ENCODE data around the gene ANKS6. TPM values are rescaled to one million over a fixed set of nuclear protein-coding genes. Genes with fewer than 3 reads are reported as not detected.

ANKS6 gene
- total RNA-seq, result 10 to 100 TPM; 18.3 to 35.9 (median 29.3) TPM

DNA sequence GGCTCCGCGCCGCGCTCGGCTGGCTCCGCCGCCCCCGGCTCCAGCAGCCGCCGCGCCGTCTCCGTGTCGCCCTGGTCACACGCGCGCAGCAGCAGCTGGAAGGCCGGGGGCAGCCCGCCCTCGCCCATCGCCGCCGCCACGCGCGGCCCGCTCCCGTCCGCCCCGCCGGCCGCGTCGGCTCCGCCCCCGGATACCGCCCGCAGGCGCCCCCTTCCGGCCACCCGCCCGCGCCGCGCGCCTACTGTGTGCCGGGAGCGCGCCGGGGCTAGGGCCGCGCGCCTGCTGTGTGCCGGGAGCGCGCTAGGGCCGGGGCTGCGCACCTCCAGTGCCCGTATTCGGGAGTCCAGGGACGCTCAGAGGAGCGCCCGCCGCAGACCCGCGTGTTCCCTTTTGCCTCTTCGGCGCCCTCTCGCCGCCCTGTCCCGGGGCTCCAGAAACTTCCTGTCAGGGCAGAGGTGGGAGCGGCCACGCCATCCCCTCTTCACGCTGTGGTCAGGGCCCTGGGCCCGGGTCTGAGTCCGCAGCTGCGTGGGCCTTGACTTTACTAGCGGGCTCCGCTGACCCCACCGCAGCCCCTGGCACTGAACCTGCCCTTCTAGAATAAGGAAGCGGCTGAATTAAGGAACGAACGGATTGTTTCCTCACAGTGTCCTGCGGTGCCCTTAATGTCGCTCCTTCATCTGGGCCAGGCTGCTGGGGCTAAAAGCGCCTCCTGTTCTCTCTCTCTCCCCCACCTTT, at the start of gene ANKS6:
TSS of gene ANKS6 (minus strand) at position 192 of the 738 bp plus-strand sequence. CDS start at position 128, 64 bp downstream.
- Histone ChIP-seq H3K27me3 (no peaks in the 10 kb centered on the region), H3K27ac (peak within 1 kb of the TSS; percentile 76 to 91 (median 86)), H3K36me3 (no peaks in the 10 kb centered on the region), H3K4me3 (peak within 1 kb of the TSS; percentile 68 to 72 (median 68)), H3K4me1 (peaks cover 0 to 19% (median 11%) of the 10 kb centered on the region in 4 donors), H3K9me3 (peaks cover 0 to 7% of the 10 kb centered on the region in 2 donors)
- TF ChIP-seq, protein P1, sequence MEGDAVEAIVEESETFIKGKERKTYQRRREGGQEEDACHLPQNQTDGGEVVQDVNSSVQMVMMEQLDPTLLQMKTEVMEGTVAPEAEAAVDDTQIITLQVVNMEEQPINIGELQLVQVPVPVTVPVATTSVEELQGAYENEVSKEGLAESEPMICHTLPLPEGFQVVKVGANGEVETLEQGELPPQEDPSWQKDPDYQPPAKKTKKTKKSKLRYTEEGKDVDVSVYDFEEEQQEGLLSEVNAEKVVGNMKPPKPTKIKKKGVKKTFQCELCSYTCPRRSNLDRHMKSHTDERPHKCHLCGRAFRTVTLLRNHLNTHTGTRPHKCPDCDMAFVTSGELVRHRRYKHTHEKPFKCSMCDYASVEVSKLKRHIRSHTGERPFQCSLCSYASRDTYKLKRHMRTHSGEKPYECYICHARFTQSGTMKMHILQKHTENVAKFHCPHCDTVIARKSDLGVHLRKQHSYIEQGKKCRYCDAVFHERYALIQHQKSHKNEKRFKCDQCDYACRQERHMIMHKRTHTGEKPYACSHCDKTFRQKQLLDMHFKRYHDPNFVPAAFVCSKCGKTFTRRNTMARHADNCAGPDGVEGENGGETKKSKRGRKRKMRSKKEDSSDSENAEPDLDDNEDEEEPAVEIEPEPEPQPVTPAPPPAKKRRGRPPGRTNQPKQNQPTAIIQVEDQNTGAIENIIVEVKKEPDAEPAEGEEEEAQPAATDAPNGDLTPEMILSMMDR (IDR thresholded peaks at IDR 0.05), result peak in 3 of 5 experiments; percentile 37 to 53 (median 44)
- TF ChIP-seq EP300 (IDR thresholded peaks at IDR 0.05; ENCODE audit: low read depth), result no peak
- peak in 1 of 3 donors; percentile 37 for TF ChIP-seq POLR2AphosphoS5 (IDR thresholded peaks at IDR 0.05)
- 7 to 48% methylated on average over 6 to 45 of the region's 86 CpGs for WGBS, 2 donors (ENCODE audit: low coverage in 1 of 2)
- intact Hi-C loops (cut with DNase I; ENCODE audit: low total_unique reads) (no loop called here), in situ Hi-C loops (cut with MboI; ENCODE audit: low pct_ligation_motif_present in 1 of 4, low pct_unique_long_range_greater_than_20kb in 1 of 4, low sequenced_read_pairs in 3 of 4) (loop anchor here in 1 of 4 donors (25.0 kb wide), 1 partner anchor 484 kb away; no protein-coding TSS in a partner anchor)
- DNase-seq, result peak; percentile 89

DNA sequence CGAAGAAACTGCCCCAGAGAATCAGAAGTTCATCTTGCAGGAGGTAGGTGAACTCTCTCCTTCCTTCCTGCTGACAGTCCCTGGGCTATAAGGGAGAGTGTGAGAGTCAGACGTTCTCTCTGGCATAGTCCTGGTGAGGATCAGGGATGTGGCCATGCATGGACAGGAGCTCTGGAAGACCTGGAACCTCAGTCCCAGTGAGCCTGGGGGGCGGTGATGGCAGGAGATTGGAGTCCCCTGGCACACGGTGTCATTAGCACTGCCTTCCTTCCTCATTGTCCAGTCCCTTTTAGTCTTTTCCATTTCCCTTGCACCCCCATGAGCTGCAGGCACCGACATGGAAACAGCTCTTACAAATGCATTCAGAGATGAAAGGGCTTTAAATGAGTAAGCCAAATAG, 49.7 kb upstream of the ANKS6 start:
- Histone ChIP-seq H3K9me3 (no peaks in the 10 kb centered on the region), H3K27me3 (no peaks in the 10 kb centered on the region), H3K4me3 (no peak overlapping the region), H3K4me1 (peaks cover 0 to 18% (median 9%) of the 10 kb centered on the region in 4 donors), H3K36me3 (peaks cover 0 to 7% (median 3%) of the 10 kb centered on the region in 4 donors), H3K27ac (no peak overlapping the region)
- 83 to 95% methylated on average over 1 to 5 of the region's 5 CpGs for WGBS, 2 donors (ENCODE audit: low coverage in 1 of 2)
- DNase-seq, result no peak
- TF ChIP-seq EP300 (IDR thresholded peaks at IDR 0.05; ENCODE audit: low read depth), result no peak
- no peak for TF ChIP-seq POLR2A (IDR thresholded peaks at IDR 0.05)
- TF ChIP-seq POLR2AphosphoS5 (IDR thresholded peaks at IDR 0.05), result no peak
- TF ChIP-seq, protein P1 (IDR thresholded peaks at IDR 0.05), result no peak
- intact Hi-C loops (cut with DNase I; ENCODE audit: low total_unique reads), result loop anchor here (2.0 kb wide), 1 partner anchor 297 kb away; no protein-coding TSS in a partner anchor
- in situ Hi-C loops (cut with MboI; ENCODE audit: low pct_ligation_motif_present in 1 of 4, low pct_unique_long_range_greater_than_20kb in 1 of 4, low sequenced_read_pairs in 3 of 4), result no loop called here

DNA sequence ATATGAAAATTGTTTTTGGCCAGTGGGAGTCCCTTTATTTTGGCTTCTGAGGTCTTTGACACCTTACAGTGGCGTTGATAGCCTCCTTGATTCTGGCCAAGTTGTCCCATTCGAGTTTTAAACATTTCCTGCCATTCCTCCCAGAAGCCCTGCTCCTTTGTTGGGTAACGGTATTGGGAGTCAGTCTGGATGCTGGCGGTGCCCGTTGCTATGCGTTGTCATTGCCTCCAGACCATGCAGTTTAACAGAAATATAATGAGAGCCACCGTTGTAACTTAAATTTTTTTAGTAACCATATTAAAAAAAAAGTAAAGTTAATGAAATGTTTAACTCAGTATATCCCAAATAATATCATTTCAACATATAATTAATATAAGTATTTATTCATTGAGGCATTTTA, 46.2 kb upstream of the ANKS6 start:
- Histone ChIP-seq H3K27ac (no peak overlapping the region), H3K4me1 (no peaks in the 10 kb centered on the region), H3K9me3 (no peaks in the 10 kb centered on the region), H3K36me3 (peaks cover 0 to 13% (median 3%) of the 10 kb centered on the region in 4 donors), H3K27me3 (no peaks in the 10 kb centered on the region), H3K4me3 (no peak overlapping the region)
- WGBS, 2 donors (ENCODE audit: low coverage in 1 of 2), result 90 to 93% methylated on average over 5 to 7 of the region's 7 CpGs
- intact Hi-C loops (cut with DNase I; ENCODE audit: low total_unique reads), result no loop called here
- DNase-seq, result no peak
- in situ Hi-C loops (cut with MboI; ENCODE audit: low pct_ligation_motif_present in 1 of 4, low pct_unique_long_range_greater_than_20kb in 1 of 4, low sequenced_read_pairs in 3 of 4), result no loop called here
- TF ChIP-seq, protein P1 (IDR thresholded peaks at IDR 0.05), result no peak

DNA sequence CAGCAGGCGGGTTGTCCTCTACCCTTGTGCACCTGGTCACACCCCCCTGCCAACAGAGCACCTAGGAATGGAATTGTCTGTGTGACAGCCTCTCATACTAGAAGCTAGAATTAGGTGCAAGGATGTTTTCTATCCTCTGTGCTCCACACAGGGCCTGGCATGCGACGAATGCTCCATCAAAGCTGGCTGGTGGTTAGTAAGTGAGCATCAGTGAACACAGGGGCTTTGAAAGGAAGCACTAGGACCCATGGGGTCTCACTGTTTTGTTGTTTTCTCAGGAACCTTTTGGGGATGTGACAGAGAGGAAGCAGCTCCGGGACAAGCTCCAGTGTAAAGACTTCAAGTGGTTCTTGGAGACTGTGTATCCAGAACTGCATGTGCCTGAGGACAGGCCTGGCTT, 43.4 kb upstream of the ANKS6 start:
- Histone ChIP-seq H3K4me1 (no peaks in the 10 kb centered on the region), H3K27ac (no peak overlapping the region), H3K4me3 (no peak overlapping the region), H3K27me3 (no peaks in the 10 kb centered on the region), H3K36me3 (peaks cover 0 to 13% (median 2%) of the 10 kb centered on the region in 4 donors), H3K9me3 (no peaks in the 10 kb centered on the region)
- 80 to 81% methylated on average over 1 to 4 of the region's 4 CpGs for WGBS, 2 donors (ENCODE audit: low coverage in 1 of 2)
- intact Hi-C loops (cut with DNase I; ENCODE audit: low total_unique reads) (no loop called here), in situ Hi-C loops (cut with MboI; ENCODE audit: low pct_ligation_motif_present in 1 of 4, low pct_unique_long_range_greater_than_20kb in 1 of 4, low sequenced_read_pairs in 3 of 4) (no loop called here)
- no peak for DNase-seq
- TF ChIP-seq POLR2A (IDR thresholded peaks at IDR 0.05) (no peak), POLR2AphosphoS5 (IDR thresholded peaks at IDR 0.05) (no peak), EP300 (IDR thresholded peaks at IDR 0.05; ENCODE audit: low read depth) (no peak)
- TF ChIP-seq, protein P1 (IDR thresholded peaks at IDR 0.05), result no peak

All from transverse colon (tissue), 4 donors.